Astrocyte (in vitro differentiated cells and primary cell): ENCODE results near the gene EIF3F. TPM values are rescaled to one million over a fixed set of nuclear protein-coding genes. Genes with fewer than 3 reads are reported as not detected.

Source experiments
- DNase-seq: peaks from one replicate; pipeline ENCODE4 v3.0.0-alpha.2; 2010; ENCODE audit warnings: low read depth
- FAIRE-seq: peaks from 2 replicates; lab custom pipeline; 2011; peaks lifted over from hg19 to GRCh38; lab: Jason Lieb, UNC
- H2AFZ ChIP-seq: 2 replicates; pipeline ENCODE4 v1.6.0; 2012; ENCODE audit warnings: low read depth, low read length, inconsistent platforms
- H3K27ac ChIP-seq: 2 replicates; pipeline ENCODE4 v1.5.1; 2011; ENCODE audit warnings: low read depth, low read length, inconsistent platforms
- H3K27me3 ChIP-seq: 2 replicates; pipeline ENCODE4 v1.6.0; 2011; ENCODE audit warnings: low read length, inconsistent platforms; ENCODE audit not compliant: insufficient read depth
- H3K36me3 ChIP-seq: 2 replicates; pipeline ENCODE4 v1.5.1; 2011; ENCODE audit warnings: low read length, inconsistent platforms; ENCODE audit not compliant: insufficient read depth
- H3K4me1 ChIP-seq: 2 replicates; pipeline ENCODE4 v1.5.1; 2011; ENCODE audit warnings: low read length, inconsistent platforms; ENCODE audit not compliant: insufficient read depth
- H3K4me2 ChIP-seq: 2 replicates; pipeline ENCODE4 v1.6.0; 2012; ENCODE audit warnings: low read length, inconsistent platforms
- H3K4me3 ChIP-seq: 2 replicates; pipeline ENCODE4 v1.5.1; 2011; ENCODE audit warnings: low read depth, mild to moderate bottlenecking, low read length, inconsistent platforms; ENCODE audit not compliant: insufficient read depth
- H3K79me2 ChIP-seq: 2 replicates; pipeline ENCODE4 v1.6.0; 2012; ENCODE audit warnings: mild to moderate bottlenecking, low read length, inconsistent platforms; ENCODE audit not compliant: insufficient read depth
- H3K9ac ChIP-seq: 2 replicates; pipeline ENCODE4 v1.6.0; 2012; ENCODE audit warnings: mild to moderate bottlenecking, low read length, inconsistent platforms
- H3K9me3 ChIP-seq: 2 replicates; pipeline ENCODE4 v1.5.1; 2012; ENCODE audit warnings: low read depth, mild to moderate bottlenecking, low read length, inconsistent platforms; ENCODE audit not compliant: insufficient read depth
- H4K20me1 ChIP-seq: 2 replicates; pipeline ENCODE4 v1.6.0; 2012; ENCODE audit warnings: low read length, inconsistent platforms; ENCODE audit not compliant: insufficient read depth
- H3K27ac Mint-ChIP-seq: one replicate; pipeline ENCODE4 v1.8.0; 2021; ENCODE audit warnings: mild to moderate bottlenecking, mixed read lengths; ENCODE audit not compliant: unreplicated experiment
- H3K27me3 Mint-ChIP-seq: one replicate; pipeline ENCODE4 v1.8.0; 2021; ENCODE audit warnings: low read depth, mixed read lengths; ENCODE audit not compliant: unreplicated experiment
- H3K36me3 Mint-ChIP-seq: one replicate; pipeline ENCODE4 v1.8.0; 2021; ENCODE audit warnings: low read depth, mixed read lengths; ENCODE audit not compliant: unreplicated experiment
- H3K4me1 Mint-ChIP-seq: one replicate; pipeline ENCODE4 v1.8.0; 2021; ENCODE audit warnings: low read depth, mixed read lengths; ENCODE audit not compliant: unreplicated experiment
- H3K4me3 Mint-ChIP-seq: one replicate; pipeline ENCODE4 v1.8.0; 2021; ENCODE audit warnings: mild to moderate bottlenecking, moderate library complexity, mixed read lengths; ENCODE audit not compliant: unreplicated experiment
- H3K9me3 Mint-ChIP-seq: one replicate; pipeline ENCODE4 v1.8.0; 2021; ENCODE audit warnings: mild to moderate bottlenecking, mixed read lengths; ENCODE audit not compliant: unreplicated experiment
- EZH2 ChIP-seq: IDR thresholded peaks from 2 replicates; pipeline ENCODE4 v1.6.1; 2012; ENCODE audit warnings: mild to moderate bottlenecking, low read length, inconsistent platforms; ENCODE audit not compliant: insufficient read depth
- total RNA-seq: library from RNA; stranded (reverse); gene quantifications from 2 replicates; pipeline ENCODE4 v1.2.1, GENCODE V29; 2021
- TF ChIP-seq, protein P1 (sequence below): IDR thresholded peaks from 2 replicates; pipeline ENCODE4 v1.5.1; 2011; ENCODE audit warnings: low read depth, mild to moderate bottlenecking, inconsistent platforms, low read length, moderate library complexity; ENCODE audit not compliant: insufficient read depth

The EIF3F gene
- total RNA-seq, 1 donor from 2014 or later: 260 TPM

DNA sequence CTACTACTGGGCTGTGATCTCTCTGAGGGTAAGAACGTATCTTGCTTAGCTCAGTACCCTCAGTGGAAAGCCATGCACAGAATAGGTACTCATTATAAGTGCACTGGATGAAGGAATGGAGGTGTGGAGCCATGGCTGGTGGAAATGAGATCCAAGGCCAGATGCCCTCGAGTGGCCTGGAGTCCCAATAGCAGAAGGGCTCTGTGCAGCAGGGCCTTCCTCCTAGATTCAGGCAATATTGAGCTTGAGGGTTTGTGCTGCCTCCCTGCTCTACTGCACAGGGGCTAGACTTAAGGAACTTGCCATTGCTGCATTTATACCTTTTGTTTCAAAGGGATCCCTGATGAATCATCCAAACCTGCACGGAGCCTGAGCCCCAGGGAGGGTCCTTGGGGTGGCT is 60.2 kb downstream of the EIF3F start:
- no peak for FAIRE-seq
- Histone ChIP-seq H3K4me2 (no peak overlapping the region), H3K9ac (no peak overlapping the region), H3K4me1 (no peaks in the 10 kb centered on the region), H3K9me3 (no peaks in the 10 kb centered on the region), H4K20me1 (no peaks in the 10 kb centered on the region), H3K36me3 (no peaks in the 10 kb centered on the region), H3K4me3 (no peak overlapping the region), H3K79me2 (no peaks in the 10 kb centered on the region), H3K27me3 (peaks cover 14% of the 10 kb centered on the region), H2AFZ (no peak overlapping the region), H3K27ac (no peak overlapping the region)
- H3K4me1 Mint-ChIP-seq: no peaks in the 10 kb centered on the region
- no peak overlapping the region for H3K4me3 Mint-ChIP-seq
- H3K9me3 Mint-ChIP-seq: no peaks in the 10 kb centered on the region
- no peaks in the 10 kb centered on the region for H3K36me3 Mint-ChIP-seq
- H3K27me3 Mint-ChIP-seq: peaks cover 30% of the 10 kb centered on the region
- no peak overlapping the region for H3K27ac Mint-ChIP-seq
- TF ChIP-seq, protein P1, sequence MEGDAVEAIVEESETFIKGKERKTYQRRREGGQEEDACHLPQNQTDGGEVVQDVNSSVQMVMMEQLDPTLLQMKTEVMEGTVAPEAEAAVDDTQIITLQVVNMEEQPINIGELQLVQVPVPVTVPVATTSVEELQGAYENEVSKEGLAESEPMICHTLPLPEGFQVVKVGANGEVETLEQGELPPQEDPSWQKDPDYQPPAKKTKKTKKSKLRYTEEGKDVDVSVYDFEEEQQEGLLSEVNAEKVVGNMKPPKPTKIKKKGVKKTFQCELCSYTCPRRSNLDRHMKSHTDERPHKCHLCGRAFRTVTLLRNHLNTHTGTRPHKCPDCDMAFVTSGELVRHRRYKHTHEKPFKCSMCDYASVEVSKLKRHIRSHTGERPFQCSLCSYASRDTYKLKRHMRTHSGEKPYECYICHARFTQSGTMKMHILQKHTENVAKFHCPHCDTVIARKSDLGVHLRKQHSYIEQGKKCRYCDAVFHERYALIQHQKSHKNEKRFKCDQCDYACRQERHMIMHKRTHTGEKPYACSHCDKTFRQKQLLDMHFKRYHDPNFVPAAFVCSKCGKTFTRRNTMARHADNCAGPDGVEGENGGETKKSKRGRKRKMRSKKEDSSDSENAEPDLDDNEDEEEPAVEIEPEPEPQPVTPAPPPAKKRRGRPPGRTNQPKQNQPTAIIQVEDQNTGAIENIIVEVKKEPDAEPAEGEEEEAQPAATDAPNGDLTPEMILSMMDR: no peak
- TF ChIP-seq EZH2: no peak
- no peak for DNase-seq

DNA sequence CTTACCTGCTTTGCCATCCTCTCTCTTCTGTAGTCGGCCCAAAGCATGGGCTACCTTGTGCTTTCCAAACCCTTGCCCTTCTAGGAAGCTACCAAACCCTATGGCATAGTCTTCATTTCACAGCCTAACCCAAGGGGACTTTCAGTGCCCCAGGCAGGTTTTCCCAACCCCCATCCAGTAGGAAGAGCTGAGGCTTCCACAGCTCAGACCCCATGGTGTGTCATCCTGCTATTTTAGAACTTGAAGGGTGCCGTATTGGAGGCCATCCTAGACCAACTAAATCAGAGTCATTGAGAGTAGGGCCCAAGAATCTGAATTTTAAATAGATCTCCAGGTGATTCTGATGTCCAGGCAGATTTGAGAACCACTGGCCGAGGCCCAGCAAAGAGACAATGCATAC is 61.9 kb downstream of the EIF3F start:
- Mint-ChIP-seq H3K27ac (no peak overlapping the region), H3K27me3 (peaks cover 23% of the 10 kb centered on the region), H3K4me3 (no peak overlapping the region), H3K9me3 (no peaks in the 10 kb centered on the region), H3K36me3 (no peaks in the 10 kb centered on the region), H3K4me1 (no peaks in the 10 kb centered on the region)
- peaks cover 13% of the 10 kb centered on the region for H3K27me3 ChIP-seq
- H4K20me1 ChIP-seq: no peaks in the 10 kb centered on the region
- H3K9me3 ChIP-seq: no peaks in the 10 kb centered on the region
- H3K4me1 ChIP-seq: no peaks in the 10 kb centered on the region
- no peak overlapping the region for H3K27ac ChIP-seq
- no peaks in the 10 kb centered on the region for H3K36me3 ChIP-seq
- no peak overlapping the region for H2AFZ ChIP-seq
- TF ChIP-seq, protein P1: no peak
- no peak for TF ChIP-seq EZH2
- FAIRE-seq (no peak), DNase-seq (no peak)
- H3K9ac ChIP-seq: no peak overlapping the region
- no peak overlapping the region for H3K4me3 ChIP-seq
- H3K4me2 ChIP-seq: no peak overlapping the region
- H3K79me2 ChIP-seq: no peaks in the 10 kb centered on the region

Other genes with a start within 250 kb of the EIF3F start
- gene OR5P2, start 190.4 kb upstream of the EIF3F start, total RNA-seq: 1.2 and 1.4 TPM in 2 replicates
- gene OR5P3, start 156.5 kb upstream of the EIF3F start, total RNA-seq: 0.60 and 0.93 TPM in 2 replicates
- gene OR10A6, start 56.1 kb upstream of the EIF3F start, total RNA-seq: 0.07 TPM in 1 of 2 replicates, not detected in the other
- not detected in 2 replicates for gene OR10A3, start 45.6 kb upstream of the EIF3F start, total RNA-seq
- gene NLRP10, start 21.9 kb upstream of the EIF3F start, total RNA-seq: 2.5 and 3.1 TPM in 2 replicates
- 5.7 and 6.0 TPM in 2 replicates for gene TUB, start 93.9 kb downstream of the EIF3F start, total RNA-seq
- gene RIC3, start 181.7 kb downstream of the EIF3F start, total RNA-seq: 2.5 and 3.0 TPM in 2 replicates